Measurements from ENCODE around the gene DPP6.
"Not testable (repeated sequence)": the region's sequence is repeated elsewhere in the genome, so short reads cannot be mapped to it uniquely, and the experiment has no call there.

DNA sequence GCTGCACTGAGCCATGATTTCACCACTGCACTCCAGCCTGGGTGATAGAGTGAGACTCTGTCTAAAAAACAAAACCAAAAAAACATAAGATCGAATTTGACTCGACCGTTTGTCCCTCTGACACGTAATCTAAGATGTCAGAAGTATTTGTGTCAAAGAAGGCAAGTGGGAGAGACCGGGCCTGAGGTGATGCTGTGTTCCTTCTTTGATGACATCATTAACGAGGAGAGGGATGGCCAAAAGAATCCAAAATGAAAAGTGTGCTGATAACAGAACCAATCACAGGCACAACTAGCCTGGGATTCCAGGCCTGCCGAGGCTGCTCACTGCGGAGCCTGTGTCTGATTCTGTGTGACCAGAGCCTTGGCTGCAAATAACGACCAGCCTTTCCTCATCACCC, 52.9 kb downstream of the DPP6 start:
- TF ChIP-seq, protein P1, sequence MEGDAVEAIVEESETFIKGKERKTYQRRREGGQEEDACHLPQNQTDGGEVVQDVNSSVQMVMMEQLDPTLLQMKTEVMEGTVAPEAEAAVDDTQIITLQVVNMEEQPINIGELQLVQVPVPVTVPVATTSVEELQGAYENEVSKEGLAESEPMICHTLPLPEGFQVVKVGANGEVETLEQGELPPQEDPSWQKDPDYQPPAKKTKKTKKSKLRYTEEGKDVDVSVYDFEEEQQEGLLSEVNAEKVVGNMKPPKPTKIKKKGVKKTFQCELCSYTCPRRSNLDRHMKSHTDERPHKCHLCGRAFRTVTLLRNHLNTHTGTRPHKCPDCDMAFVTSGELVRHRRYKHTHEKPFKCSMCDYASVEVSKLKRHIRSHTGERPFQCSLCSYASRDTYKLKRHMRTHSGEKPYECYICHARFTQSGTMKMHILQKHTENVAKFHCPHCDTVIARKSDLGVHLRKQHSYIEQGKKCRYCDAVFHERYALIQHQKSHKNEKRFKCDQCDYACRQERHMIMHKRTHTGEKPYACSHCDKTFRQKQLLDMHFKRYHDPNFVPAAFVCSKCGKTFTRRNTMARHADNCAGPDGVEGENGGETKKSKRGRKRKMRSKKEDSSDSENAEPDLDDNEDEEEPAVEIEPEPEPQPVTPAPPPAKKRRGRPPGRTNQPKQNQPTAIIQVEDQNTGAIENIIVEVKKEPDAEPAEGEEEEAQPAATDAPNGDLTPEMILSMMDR (IDR thresholded peaks at IDR 0.05; ENCODE audit: insufficient read depth, low read depth, low read length) = not testable (repeated sequence)
- TF ChIP-seq EZH2 (IDR thresholded peaks at IDR 0.05; ENCODE audit: insufficient read depth, low read length) = not testable (repeated sequence)
